HG03108 (cell line): Measurements from ENCODE around the gene PURB.
"Not testable (repeated sequence)": the region's sequence is repeated elsewhere in the genome, so short reads cannot be mapped to it uniquely, and the experiment has no call there.

Experiments used
- ATAC-seq: cut with Tn5 transposase; IDR thresholded peaks from one replicate; pipeline ENCODE4 v1.9.1; 2021; ENCODE audit warnings: moderate library complexity; ENCODE audit not compliant: unreplicated experiment

The PURB gene

DNA sequence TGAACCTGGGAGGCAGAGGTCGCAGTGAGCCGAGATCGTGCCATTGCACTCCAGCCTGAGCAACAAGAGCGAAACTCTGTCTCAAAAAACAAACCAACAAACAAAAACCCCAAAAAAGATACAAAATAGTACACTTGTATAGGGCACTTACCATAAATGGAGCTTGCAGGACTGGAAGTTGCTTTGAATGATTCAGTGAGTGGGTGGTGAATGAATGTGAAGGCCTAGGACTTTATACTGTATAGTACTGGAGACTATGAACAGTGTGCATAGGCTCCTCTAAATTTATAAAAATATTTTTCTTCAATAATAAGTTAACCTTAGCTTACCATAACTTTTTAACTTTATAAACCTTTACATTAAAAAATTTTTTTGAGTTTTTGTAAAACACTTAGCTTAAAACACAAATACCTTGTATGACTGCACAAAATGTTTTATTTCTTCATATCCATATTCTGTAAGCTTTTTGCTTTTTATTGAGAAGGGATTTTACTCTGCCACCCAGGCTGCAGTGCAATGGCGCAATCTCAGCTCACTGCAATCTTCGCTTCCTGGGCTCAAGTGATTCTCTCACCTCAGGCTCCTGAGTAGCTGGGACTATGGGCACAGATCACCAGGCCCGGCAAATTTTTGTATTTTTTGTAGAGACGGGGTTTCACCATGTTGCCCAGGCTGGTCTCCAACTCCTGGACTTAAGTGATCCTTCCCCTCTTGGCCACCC, 30.5 kb downstream of the PURB start:
- ATAC-seq: no peak

DNA sequence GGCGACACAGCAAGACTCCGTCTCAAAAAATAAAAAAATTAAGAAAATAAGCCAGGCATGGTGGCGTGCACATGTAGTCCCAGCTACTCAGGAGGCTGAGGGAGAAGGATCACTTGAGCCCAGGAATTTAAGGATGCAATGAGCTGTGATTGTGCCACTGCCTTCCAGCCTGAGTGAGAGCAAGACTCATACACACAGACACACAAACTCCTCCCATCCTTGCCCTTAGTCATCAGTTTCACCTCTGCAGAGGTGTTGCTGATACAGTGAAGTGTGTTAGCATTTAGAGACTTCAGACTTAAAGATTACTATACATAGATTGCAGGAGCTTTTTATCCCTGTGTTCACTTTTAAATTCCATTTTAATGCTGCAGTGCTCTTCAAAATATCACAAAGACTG, 31.9 kb downstream of the PURB start:
- ATAC-seq: no peak

DNA sequence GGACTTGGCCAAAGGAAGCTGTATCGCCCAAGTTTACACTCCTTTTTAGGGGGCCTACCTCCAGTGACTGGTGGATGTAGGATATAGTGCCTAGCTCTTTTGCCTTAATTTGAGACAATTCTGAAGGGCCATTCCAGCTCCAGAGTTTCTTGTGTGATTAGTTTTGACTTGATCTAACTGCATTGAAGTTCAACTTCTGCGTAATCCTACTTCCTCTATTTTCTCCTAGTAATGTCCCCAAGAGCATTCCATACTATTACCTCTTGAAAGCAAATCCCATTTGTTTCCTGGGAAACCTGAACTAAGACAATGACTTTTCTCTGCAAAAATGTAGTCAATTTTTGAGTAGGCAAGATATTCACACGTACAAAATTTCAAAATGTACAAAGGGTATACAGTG, 32.7 kb downstream of the PURB start:
- ATAC-seq: no peak

GRCh38 chr7:44849885-44850544, 35.3 kb downstream of the PURB start:
- ATAC-seq: no peak

- no peak for ATAC-seq
These were observed 36.0 kb downstream of the PURB start for GRCh38 chr7:44849259-44849884.

DNA sequence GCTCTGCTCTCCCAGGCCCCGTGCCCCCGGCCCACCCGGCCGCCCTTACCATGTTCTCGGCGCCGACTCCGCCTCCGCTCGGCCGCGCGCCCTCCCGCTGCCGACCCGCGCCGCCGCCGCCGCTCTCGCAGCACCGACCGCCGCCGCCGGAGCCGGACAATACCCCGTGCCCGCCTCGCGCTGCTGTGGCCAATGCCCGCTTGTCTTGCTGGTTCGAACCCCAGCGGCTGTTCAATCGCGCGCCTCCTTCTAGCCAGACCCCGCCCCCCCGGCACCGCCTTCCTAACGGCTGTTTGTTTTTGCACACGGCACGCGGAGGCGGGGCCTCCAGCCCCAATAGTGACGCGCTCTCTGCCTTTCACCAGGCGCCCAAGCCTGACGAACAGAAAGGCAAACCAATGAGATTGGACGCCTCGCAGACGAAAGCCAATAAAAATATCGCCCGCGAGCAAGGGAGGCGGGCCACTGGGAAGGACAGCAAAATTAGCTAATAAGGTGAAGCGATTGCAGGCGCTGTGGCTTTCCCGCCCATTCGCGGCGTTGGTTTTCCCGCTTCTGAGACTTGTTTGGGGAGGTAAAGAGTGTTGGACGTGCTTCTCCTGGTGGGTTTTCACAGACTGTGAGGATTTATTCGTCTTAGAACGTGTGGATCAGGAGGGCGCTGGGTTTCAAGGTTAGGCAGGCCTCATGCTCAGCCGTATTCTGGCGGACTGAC, 37.3 kb downstream of the PURB start, which contains the start of gene H2AZ2:
TSS of gene H2AZ2 (minus strand) at position 168 of the 715 bp plus-strand sequence. CDS start at position 52, 116 bp downstream.
- ATAC-seq: peak; percentile 76

DNA sequence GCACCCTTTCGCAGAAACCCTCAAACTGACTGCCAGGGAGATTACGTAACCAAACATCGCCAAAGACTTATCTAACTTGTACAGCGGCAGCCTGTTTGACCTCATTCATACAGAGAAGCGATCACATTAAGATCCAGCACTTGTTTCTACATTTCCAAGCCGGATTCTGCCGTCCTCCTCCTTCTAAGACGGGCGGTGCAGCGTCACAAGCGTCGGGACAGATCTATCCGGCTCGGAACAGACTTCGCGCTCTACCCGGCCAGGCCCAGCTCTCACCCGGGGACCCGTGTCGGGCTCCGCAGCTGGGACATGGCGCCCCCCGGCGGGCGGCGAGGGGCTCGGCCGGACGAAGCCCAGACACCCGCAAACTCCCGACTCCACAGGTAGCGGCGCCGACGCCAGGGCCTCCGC, 37.8 kb downstream of the PURB start:
- ATAC-seq: peak; percentile 68

GRCh38 chr7:44846816-44847508, 38.4 kb downstream of the PURB start:
- no peak for ATAC-seq

- not testable (repeated sequence) for ATAC-seq
These were observed 38.9 kb downstream of the PURB start for GRCh38 chr7:44846390-44846789.

- ATAC-seq: no peak
These were observed 39.9 kb downstream of the PURB start for GRCh38 chr7:44845451-44845850.

DNA sequence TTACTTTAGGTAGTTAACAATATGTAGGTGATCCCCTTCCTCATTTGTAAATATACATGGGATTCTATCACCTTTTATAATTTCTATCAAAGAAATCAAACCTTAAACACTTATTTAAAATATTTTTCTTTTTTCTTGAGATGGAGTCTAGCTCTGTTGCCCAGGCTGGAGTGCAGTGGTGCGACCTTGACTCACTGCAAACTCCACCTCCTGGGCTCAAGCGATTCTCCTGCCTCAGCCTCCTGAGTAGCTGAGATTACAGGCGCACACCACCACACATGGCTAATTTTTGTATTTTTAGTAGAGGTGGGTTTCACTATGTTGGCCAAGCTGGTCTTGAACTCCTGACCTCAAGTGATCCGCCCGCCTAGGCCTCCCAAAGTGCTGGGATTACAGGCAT, 41.9 kb downstream of the PURB start:
- not testable (repeated sequence) for ATAC-seq

DNA sequence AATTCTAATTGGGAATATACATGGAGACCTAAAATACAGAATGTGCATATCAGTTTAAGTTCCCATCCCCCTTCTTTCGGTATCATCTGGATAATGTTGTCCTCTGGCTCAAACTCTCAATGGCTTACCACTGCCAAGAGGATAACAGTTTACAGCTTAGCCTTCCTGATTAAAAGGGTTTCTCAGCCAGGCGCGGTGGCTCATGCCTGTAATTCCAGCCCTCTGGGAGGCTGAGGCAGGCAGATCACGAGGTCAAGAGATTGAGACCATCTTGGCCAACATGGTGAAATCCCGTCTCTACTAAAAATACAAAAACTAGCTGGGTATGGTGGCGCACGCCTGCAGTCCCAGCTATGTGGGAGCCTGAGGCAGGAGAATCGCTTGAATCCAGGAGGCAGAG, 42.7 kb downstream of the PURB start:
- ATAC-seq: not testable (repeated sequence)

DNA sequence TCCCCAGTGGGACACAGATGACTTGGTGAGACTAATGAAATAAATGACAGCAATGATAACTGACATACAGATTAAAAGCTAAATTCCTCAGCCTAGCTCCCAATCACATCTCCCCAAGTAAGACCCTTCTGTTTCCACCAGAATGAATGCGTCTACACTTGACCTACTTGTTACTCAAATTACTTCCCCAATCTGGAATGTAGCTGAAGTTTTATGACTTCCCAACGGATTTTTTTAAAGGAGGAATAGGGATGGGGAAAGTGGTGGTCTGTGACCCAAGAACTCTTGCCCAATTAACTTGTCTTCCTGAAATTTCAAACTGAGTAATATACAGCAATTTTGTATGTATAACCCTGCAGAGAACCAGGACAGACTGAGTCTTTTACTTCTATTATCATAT, 46.6 kb downstream of the PURB start:
- no peak for ATAC-seq

GRCh38 chr7:44827567-44827966, 57.8 kb downstream of the PURB start:
- no peak for ATAC-seq
